ENCODE measurements around the gene GGACT. TPM values are rescaled to one million over a fixed set of nuclear protein-coding genes. Genes with fewer than 3 reads are reported as not detected.

Gene GGACT
- total and polyA plus RNA-seq, 2 donors from 2014 or later = 9.3 to 15.6 TPM

GRCh38 chr13:100530671-100531213 is 57.8 kb downstream of the GGACT start:
- DNase-seq (peak in 1 of 5 donors; percentile 85), FAIRE-seq (no peak)
- Histone ChIP-seq H3K27me3 (ENCODE audit: control insufficient read depth, insufficient read depth, low read length) (no peaks in the 10 kb centered on the region), H3K4me3 (ENCODE audit: low read length in 3 of 3) (peak overlapping the region in 2 of 3 donors; percentile 20 to 57), H3K36me3 (ENCODE audit: control insufficient read depth in 2 of 3, insufficient read depth in 3 of 3, low read length in 3 of 3) (peaks cover 0 to 26% (median 2%) of the 10 kb centered on the region in 3 donors), H3K9me3 (ENCODE audit: control insufficient read depth in 2 of 3, insufficient read depth in 1 of 3, low read length in 3 of 3) (no peaks in the 10 kb centered on the region), H3K27ac (ENCODE audit: low read depth in 2 of 2, low read length in 2 of 2) (peak overlapping the region in 1 of 2 donors; percentile 17), H3K4me1 (ENCODE audit: control insufficient read depth in 2 of 3, insufficient read depth in 2 of 3, low read depth in 1 of 3, low read length in 3 of 3) (peaks cover 0 to 16% (median 7%) of the 10 kb centered on the region in 3 donors), H3K9ac (ENCODE audit: low read length in 3 of 3) (no peak overlapping the region)
- TF ChIP-seq, protein P1, sequence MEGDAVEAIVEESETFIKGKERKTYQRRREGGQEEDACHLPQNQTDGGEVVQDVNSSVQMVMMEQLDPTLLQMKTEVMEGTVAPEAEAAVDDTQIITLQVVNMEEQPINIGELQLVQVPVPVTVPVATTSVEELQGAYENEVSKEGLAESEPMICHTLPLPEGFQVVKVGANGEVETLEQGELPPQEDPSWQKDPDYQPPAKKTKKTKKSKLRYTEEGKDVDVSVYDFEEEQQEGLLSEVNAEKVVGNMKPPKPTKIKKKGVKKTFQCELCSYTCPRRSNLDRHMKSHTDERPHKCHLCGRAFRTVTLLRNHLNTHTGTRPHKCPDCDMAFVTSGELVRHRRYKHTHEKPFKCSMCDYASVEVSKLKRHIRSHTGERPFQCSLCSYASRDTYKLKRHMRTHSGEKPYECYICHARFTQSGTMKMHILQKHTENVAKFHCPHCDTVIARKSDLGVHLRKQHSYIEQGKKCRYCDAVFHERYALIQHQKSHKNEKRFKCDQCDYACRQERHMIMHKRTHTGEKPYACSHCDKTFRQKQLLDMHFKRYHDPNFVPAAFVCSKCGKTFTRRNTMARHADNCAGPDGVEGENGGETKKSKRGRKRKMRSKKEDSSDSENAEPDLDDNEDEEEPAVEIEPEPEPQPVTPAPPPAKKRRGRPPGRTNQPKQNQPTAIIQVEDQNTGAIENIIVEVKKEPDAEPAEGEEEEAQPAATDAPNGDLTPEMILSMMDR (IDR thresholded peaks at IDR 0.05; ENCODE audit: borderline replicate concordance, extremely low read depth, insufficient read depth) = no peak
- intact Hi-C loops (cut with DNase I) = no loop called here

GRCh38 chr13:100529666-100530377 is 58.8 kb downstream of the GGACT start:
- H3K9ac ChIP-seq (ENCODE audit: low read length in 3 of 3) = no peak overlapping the region

GRCh38 chr13:100528820-100529219 is 59.8 kb downstream of the GGACT start:
- Histone ChIP-seq H3K4me1 (ENCODE audit: control insufficient read depth in 2 of 3, insufficient read depth in 2 of 3, low read depth in 1 of 3, low read length in 3 of 3) (peaks cover 0 to 13% (median 6%) of the 10 kb centered on the region in 3 donors), H3K27me3 (ENCODE audit: control insufficient read depth, insufficient read depth, low read length) (no peaks in the 10 kb centered on the region), H3K9me3 (ENCODE audit: control insufficient read depth in 2 of 3, insufficient read depth in 1 of 3, low read length in 3 of 3) (no peaks in the 10 kb centered on the region), H3K4me3 (ENCODE audit: low read length in 3 of 3) (no peak overlapping the region), H3K36me3 (ENCODE audit: control insufficient read depth in 2 of 3, insufficient read depth in 3 of 3, low read length in 3 of 3) (peaks cover 0 to 26% (median 2%) of the 10 kb centered on the region in 3 donors), H3K9ac (ENCODE audit: low read length in 3 of 3) (no peak overlapping the region), H3K27ac (ENCODE audit: low read depth in 2 of 2, low read length in 2 of 2) (no peak overlapping the region)
- FAIRE-seq = no peak
- intact Hi-C loops (cut with DNase I) = loop anchor here (10.0 kb wide), 1 partner anchor 874 kb away; no protein-coding TSS in a partner anchor
- TF ChIP-seq, protein P1 (IDR thresholded peaks at IDR 0.05; ENCODE audit: borderline replicate concordance, extremely low read depth, insufficient read depth) = no peak
- DNase-seq = no peak

More at GRCh38 chr13:100529666-100530377, 58.8 kb downstream of the GGACT start:
- peak overlapping the region in 1 of 3 donors; percentile 57 for H3K4me3 ChIP-seq (ENCODE audit: low read length in 3 of 3)
- H3K36me3 ChIP-seq (ENCODE audit: control insufficient read depth in 2 of 3, insufficient read depth in 3 of 3, low read length in 3 of 3) = peaks cover 0 to 26% (median 2%) of the 10 kb centered on the region in 3 donors
- H3K27ac ChIP-seq (ENCODE audit: low read depth in 2 of 2, low read length in 2 of 2) = no peak overlapping the region
- TF ChIP-seq, protein P1 (IDR thresholded peaks at IDR 0.05; ENCODE audit: borderline replicate concordance, extremely low read depth, insufficient read depth) = no peak
- no peaks in the 10 kb centered on the region for H3K27me3 ChIP-seq (ENCODE audit: control insufficient read depth, insufficient read depth, low read length)
- no peaks in the 10 kb centered on the region for H3K9me3 ChIP-seq (ENCODE audit: control insufficient read depth in 2 of 3, insufficient read depth in 1 of 3, low read length in 3 of 3)
- H3K4me1 ChIP-seq (ENCODE audit: control insufficient read depth in 2 of 3, insufficient read depth in 2 of 3, low read depth in 1 of 3, low read length in 3 of 3) = peaks cover 0 to 23% (median 9%) of the 10 kb centered on the region in 3 donors
- FAIRE-seq (no peak), DNase-seq (no peak)
- intact Hi-C loops (cut with DNase I) = loop anchor here (10.0 kb wide), 1 partner anchor 875 kb away; no protein-coding TSS in a partner anchor
